Adrenal gland (tissue), 5 donors: ENCODE data around the gene DENND2A.
"Not testable (repeated sequence)": the region's sequence is repeated elsewhere in the genome, so short reads cannot be mapped to it uniquely, and the experiment has no call there.

ENCODE experiments used
- POLR2A ChIP-seq, 2 donors: fragments of 450-650 bp; IDR thresholded peaks; one replicate each; pipeline ENCODE4 v1.6.1; 2017; ENCODE audit warnings: antibody characterized with exemption in 2 of 2, mild to moderate bottlenecking in 2 of 2, moderate library complexity in 1 of 2
- TF ChIP-seq, protein P1 (sequence below), 6 experiments: fragments of 450-650 bp in 4 of 6; fragments of 200-600 bp in 2 of 6; sonication (generic) in 1 of 6; IDR thresholded peaks; 1 replicate in 5 of 6; 2 replicates in 1 of 6; pipeline versions ENCODE4 v1.5.1 to v1.8.0; 2016 to 2021; ENCODE audit warnings: antibody characterized with exemption in 6 of 6, mild to moderate bottlenecking in 2 of 6, moderate library complexity in 1 of 6
- donor health status: DM: no; HTN: no; CAD: no.

- TF ChIP-seq, protein P1, sequence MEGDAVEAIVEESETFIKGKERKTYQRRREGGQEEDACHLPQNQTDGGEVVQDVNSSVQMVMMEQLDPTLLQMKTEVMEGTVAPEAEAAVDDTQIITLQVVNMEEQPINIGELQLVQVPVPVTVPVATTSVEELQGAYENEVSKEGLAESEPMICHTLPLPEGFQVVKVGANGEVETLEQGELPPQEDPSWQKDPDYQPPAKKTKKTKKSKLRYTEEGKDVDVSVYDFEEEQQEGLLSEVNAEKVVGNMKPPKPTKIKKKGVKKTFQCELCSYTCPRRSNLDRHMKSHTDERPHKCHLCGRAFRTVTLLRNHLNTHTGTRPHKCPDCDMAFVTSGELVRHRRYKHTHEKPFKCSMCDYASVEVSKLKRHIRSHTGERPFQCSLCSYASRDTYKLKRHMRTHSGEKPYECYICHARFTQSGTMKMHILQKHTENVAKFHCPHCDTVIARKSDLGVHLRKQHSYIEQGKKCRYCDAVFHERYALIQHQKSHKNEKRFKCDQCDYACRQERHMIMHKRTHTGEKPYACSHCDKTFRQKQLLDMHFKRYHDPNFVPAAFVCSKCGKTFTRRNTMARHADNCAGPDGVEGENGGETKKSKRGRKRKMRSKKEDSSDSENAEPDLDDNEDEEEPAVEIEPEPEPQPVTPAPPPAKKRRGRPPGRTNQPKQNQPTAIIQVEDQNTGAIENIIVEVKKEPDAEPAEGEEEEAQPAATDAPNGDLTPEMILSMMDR (IDR thresholded peaks at IDR 0.05) = not testable (repeated sequence)
- not testable (repeated sequence) for TF ChIP-seq POLR2A (IDR thresholded peaks at IDR 0.05)
These were observed 36.3 kb upstream of the DENND2A start for GRCh38 chr7:140676956-140677355.
